ENCODE measurements around the gene C1QTNF1. TPM values are rescaled to one million over a fixed set of nuclear protein-coding genes. Genes with fewer than 3 reads are reported as not detected.

Gene C1QTNF1
- total RNA-seq, 1 donor from 2014 or later = 0.78 TPM

- no peak for DNase-seq
These were observed 17.9 kb downstream of the C1QTNF1 start for GRCh38 chr17:79041723-79042420.

- no peak for DNase-seq
These were observed 18.6 kb downstream of the C1QTNF1 start for GRCh38 chr17:79042421-79043190.

DNA sequence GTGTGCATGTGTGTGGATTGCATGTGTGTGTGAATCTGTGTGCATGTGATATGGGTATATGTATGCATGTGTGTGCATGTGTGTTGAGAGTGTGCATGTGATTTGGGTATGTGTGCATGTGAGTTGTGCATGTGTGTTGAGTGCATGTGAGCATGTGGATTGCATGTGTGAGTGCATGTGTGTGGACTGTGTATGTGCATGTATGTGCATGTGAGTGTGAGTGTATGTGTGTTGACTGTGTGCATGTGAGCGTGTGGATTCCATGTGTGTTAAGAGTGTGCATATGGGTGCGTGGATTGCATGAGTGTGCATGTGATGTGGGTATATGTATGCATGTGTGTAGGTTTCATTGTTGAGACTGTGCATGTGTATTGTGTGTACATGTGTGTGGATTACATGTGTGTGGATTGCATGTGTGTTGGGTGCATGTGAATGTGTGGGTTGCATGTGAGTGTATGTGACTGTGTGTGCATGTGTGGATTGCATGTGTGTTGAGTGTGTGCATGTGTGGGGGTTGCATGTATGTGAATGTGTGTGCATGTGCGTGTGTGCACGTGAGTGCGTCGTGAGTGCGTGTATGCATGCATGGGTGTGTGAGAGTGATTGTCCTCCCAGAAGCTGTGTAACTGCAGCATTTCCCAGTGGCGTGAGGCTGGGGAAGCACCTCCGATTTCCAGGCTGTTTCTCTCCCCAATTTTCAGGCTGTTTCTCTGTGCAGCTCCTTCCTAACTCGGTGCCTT, 19.4 kb downstream of the C1QTNF1 start:
- no peak for DNase-seq

GRCh38 chr17:79043931-79044320, 20.0 kb downstream of the C1QTNF1 start:
- no peak for DNase-seq

- no peak for DNase-seq
These were observed 20.5 kb downstream of the C1QTNF1 start for GRCh38 chr17:79044462-79044861.

GRCh38 chr17:79045001-79045729, 21.2 kb downstream of the C1QTNF1 start:
- no peak for DNase-seq

DNA sequence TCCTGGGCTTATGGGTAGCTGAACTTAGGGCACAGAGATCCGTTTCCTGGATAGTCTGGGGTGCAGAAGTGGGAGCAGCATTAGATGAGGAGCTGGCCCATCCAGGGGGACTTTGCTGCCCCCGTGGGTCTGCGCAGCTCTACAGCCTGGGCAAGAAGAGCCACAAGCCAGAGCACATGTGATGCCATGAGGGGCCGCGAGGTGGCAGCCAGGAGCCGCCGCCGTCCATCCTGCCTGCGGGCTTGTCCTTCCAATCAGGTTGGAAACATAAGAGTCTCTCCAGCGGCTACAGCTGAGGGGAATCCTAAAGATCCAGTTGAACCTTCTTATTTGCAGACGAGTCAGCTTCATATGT, 21.9 kb downstream of the C1QTNF1 start:
- peak; percentile 46 for DNase-seq

DNA sequence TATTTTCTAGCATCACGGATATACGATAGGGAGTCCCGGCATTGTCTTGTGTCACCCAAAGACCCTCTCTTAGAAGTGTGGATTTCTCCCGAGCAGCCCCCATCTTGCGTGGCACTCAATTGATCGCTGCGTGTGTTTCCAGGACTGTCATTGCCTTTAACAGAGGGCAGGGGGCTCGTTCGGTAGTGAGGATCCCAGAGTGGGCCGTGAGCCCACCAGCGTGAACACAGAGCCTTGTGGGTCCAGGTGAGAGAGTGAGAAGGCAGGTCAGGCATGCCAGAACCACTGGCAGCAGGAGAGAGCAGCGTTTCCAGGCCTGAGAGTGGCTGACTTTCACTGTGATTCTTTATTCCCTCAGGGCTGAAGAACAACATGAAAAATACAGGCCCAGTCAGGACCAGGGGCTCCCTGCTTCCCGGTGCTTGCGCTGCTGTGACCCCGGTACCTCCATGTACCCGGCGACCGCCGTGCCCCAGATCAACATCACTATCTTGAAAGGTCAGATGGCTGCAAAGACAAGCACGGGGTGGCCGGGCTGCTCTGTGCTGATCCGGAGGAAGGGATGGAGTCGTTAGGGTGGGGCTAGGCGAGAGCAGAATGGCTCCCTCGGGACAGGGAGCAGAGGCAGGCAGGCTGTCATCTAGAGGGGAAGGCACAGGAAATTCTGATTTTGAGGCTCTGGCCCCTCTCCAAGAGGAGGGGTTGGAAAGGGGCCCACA, 22.4 kb downstream of the C1QTNF1 start:
- no peak for DNase-seq

- DNase-seq = no peak
These were observed 22.9 kb downstream of the C1QTNF1 start for GRCh38 chr17:79046916-79047280.

GRCh38 chr17:79047291-79047920, 23.4 kb downstream of the C1QTNF1 start:
- no peak for DNase-seq

DNA sequence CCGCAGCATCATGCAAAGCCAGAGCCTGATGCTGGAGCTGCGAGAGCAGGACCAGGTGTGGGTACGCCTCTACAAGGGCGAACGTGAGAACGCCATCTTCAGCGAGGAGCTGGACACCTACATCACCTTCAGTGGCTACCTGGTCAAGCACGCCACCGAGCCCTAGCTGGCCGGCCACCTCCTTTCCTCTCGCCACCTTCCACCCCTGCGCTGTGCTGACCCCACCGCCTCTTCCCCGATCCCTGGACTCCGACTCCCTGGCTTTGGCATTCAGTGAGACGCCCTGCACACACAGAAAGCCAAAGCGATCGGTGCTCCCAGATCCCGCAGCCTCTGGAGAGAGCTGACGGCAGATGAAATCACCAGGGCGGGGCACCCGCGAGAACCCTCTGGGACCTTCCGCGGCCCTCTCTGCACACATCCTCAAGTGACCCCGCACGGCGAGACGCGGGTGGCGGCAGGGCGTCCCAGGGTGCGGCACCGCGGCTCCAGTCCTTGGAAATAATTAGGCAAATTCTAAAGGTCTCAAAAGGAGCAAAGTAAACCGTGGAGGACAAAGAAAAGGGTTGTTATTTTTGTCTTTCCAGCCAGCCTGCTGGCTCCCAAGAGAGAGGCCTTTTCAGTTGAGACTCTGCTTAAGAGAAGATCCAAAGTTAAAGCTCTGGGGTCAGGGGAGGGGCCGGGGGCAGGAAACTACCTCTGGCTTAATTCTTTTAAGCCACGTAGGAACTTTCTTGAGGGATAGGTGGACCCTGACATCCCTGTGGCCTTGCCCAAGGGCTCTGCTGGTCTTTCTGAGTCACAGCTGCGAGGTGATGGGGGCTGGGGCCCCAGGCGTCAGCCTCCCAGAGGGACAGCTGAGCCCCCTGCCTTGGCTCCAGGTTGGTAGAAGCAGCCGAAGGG, 24.2 kb downstream of the C1QTNF1 start:
- DNase-seq = no peak

- no peak for DNase-seq
These were observed 25.1 kb downstream of the C1QTNF1 start for GRCh38 chr17:79048826-79049755.

GRCh38 chr17:79049821-79050220, 25.9 kb downstream of the C1QTNF1 start:
- no peak for DNase-seq

DNA sequence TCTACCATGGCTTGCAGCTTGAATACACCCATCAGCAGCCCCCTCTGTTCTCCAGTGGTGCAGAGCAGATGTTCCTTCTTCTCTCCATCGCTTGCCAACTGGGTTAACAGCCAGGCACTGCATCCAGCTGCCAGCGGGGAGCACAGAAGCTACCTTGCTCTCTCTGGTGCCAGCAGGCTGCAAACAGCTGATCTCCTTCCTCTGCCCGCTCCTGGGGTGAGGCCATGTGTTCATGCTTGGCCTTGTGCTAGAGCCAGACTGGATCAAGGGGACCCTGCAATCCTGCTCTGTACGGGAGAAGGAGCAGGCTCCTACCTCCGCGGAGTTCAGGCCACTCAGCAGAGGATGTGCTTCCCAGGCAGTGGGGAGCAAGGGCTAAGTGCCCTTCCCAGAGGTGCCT, 26.6 kb downstream of the C1QTNF1 start:
- no peak for DNase-seq

DNA sequence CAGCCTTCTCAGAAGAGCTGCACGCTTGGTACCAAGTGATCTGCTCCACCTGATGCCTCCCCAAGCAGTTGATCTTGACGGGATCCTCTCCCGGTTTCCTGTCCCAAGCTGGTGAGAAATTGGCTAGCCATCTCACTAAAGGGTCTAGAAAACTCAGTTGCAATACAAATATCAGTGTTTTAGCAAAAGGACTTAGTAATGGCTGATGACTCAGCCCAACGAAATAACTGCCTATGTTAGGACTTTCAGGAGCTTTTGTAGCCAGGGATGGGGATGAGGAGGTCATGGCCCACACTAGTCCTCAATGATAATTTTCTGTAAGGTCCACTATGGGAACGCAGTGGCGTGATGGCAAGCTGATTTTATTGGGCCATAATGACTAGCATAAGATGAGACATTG, 27.3 kb downstream of the C1QTNF1 start:
- DNase-seq = no peak

DNA sequence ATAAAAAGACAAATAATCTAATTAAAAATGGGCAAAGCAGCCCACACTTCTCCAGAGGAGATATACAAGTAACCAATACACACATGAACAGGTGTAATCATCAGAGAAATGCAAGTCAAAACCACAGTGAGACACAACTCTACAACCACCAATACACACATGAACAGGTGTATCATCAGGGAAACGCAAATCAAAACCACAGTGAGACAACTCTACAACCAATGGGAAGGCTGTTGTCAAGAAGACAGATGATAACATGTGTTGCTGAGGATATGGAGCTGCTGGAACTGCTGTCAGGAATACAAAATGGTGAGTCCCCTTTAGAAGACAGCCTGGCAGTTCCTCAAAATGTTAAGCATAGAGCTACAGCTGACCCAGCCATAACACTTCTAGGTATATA, 28.2 kb downstream of the C1QTNF1 start:
- DNase-seq = no peak

DNA sequence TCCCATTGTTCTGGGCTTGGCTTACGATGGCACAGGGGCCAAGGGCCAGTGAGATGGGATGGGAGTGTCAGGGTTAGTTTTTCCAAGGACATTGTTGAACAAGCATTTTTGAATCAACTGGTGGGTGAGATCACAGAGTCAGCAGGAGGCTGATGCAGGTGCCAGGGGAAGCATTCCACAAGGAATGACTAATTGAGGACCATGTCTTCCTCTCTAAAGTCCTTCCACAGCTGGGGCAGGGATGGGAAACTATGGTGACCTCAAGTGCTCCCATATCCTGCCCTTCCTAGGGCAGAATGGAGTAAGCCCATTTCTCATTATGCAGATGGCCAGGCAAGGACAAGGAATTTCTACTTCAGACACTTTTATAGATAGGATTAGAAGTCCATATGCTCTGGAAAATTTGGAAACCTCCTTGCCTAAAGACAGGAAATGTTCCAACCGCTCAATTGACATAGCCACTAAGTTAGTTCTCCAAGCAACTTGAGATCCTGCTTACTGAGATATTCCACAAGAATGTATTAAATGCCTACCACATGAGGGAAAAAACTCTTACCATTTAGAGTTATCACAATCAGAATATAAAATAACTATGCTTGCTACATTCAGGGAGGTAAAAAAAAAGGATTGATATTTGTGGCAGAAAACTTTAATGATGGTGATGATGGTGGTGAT, 29.4 kb downstream of the C1QTNF1 start:
- DNase-seq = no peak

DNA sequence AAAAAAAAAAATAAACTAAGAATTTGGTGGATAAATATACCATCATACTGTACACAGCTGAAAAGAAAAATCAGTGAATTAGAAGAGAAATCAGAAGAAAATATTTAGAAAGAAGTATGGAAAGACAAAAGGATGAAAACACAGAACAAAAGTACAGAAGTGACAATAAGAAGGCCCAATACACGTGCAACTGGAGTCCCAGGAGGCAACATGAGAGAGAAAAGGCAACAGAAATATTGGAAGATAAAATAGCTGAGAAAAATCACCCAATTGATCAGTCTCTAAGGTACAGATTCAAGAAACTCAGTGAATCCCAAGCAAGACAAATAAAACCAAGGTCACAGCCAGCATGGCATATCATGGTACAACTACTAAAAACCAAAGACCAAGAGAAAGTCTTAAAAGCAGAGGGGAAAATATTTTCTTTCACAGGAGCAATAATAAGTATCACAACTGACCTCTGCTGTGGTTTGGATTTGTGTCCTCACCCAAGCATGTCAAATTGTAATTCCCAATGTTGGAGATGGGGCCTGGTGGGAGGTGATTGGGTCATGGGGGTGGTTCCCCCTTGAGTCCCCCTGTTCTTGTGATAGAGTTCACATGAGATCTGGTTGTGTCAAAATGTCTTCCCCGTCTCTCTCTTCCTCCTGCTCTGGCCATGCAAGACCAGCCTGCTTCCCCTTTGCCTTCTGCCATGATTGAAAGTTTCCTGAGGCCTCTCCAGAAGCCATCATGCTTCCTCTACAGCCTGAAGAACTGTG, 30.4 kb downstream of the C1QTNF1 start:
- DNase-seq = no peak

All from occipital lobe (tissue), 2 donors.